ENCODE results near the gene CD177.
"Not testable (repeated sequence)": the region's sequence is repeated elsewhere in the genome, so short reads cannot be mapped to it uniquely, and the experiment has no call there.

Gene CD177

GRCh38 chr19:43332058-43332922 lies 21.2 kb upstream of the CD177 start:
- DNase-seq: no peak

GRCh38 chr19:43336508-43336907 lies 17.0 kb upstream of the CD177 start:
- DNase-seq: not testable (repeated sequence)

GRCh38 chr19:43337737-43338136 lies 15.7 kb upstream of the CD177 start:
- DNase-seq: no peak

GRCh38 chr19:43338530-43338929 lies 15.0 kb upstream of the CD177 start:
- DNase-seq: no peak

GRCh38 chr19:43339243-43339930 lies 14.1 kb upstream of the CD177 start:
- DNase-seq: not testable (repeated sequence)

- DNase-seq: not testable (repeated sequence)
Measured at GRCh38 chr19:43340101-43340500, 13.4 kb upstream of the CD177 start.

GRCh38 chr19:43341098-43341497 lies 12.4 kb upstream of the CD177 start:
- not testable (repeated sequence) for DNase-seq

GRCh38 chr19:43342104-43342503 lies 11.4 kb upstream of the CD177 start:
- DNase-seq: peak; percentile 25

- DNase-seq: not testable (repeated sequence)
Measured at GRCh38 chr19:43344347-43344925, 9.1 kb upstream of the CD177 start.

GRCh38 chr19:43349813-43350212 lies 3.7 kb upstream of the CD177 start:
- not testable (repeated sequence) for DNase-seq

- no peak for DNase-seq
Measured at GRCh38 chr19:43351998-43352746, 1.3 kb upstream of the CD177 start.

GRCh38 chr19:43354305-43354627 lies 780 bp downstream of the CD177 start:
- no peak for DNase-seq

GRCh38 chr19:43356749-43357148 lies 3.3 kb downstream of the CD177 start:
- not testable (repeated sequence) for DNase-seq

- DNase-seq: no peak
Measured at GRCh38 chr19:43362179-43362578, 8.7 kb downstream of the CD177 start.

- no peak for DNase-seq
Measured at GRCh38 chr19:43362745-43363144, 9.3 kb downstream of the CD177 start.

- not testable (repeated sequence) for DNase-seq
Measured at GRCh38 chr19:43365677-43366076, 12.2 kb downstream of the CD177 start.

- no peak for DNase-seq
Measured at GRCh38 chr19:43367822-43368221, 14.3 kb downstream of the CD177 start.

GRCh38 chr19:43368897-43369296 lies 15.4 kb downstream of the CD177 start:
- DNase-seq: not testable (repeated sequence)

- DNase-seq: no peak
Measured at GRCh38 chr19:43371909-43372308, 18.4 kb downstream of the CD177 start.

GRCh38 chr19:43372462-43372861 lies 19.0 kb downstream of the CD177 start:
- DNase-seq: no peak

GRCh38 chr19:43377624-43378023 lies 24.1 kb downstream of the CD177 start:
- not testable (repeated sequence) for DNase-seq

- DNase-seq: no peak
Measured at GRCh38 chr19:43380008-43380407, 26.5 kb downstream of the CD177 start.

- DNase-seq: no peak
Measured at GRCh38 chr19:43380771-43381386, 27.4 kb downstream of the CD177 start.

All from suppressor macrophage treated with lipopolysaccharide for 4 hours (primary cell).